Body of pancreas (tissue), 4 donors: ENCODE measurements around the gene FTH1. TPM values are rescaled to one million over a fixed set of nuclear protein-coding genes. Genes with fewer than 3 reads are reported as not detected.
A peak's percentile ranks its signal among the peaks of the same experiment; 100 is the strongest.

Experiments used
- ATAC-seq: fragments of 150-250 bp; one replicate; pipeline ENCODE4 v1.9.1; 2016
- DNase-seq, 4 donors: peaks; one replicate each; pipeline ENCODE4 v3.0.0-alpha.2; 2019
- H3K27ac ChIP-seq, 4 donors: fragments of 200-600 bp; sonication (generic); 1 replicate in 3 of 4; 2 replicates in 1 of 4; pipeline versions ENCODE4 v1.5.1 to v1.6.1; 2016 to 2019; ENCODE audit warnings: mild to moderate bottlenecking in 1 of 4, mixed read lengths in 1 of 4, moderate library complexity in 1 of 4
- H3K27me3 ChIP-seq, 2 donors: fragments of 200-600 bp; sonication (generic); one replicate each; pipeline ENCODE4 v1.6.0; 2016; ENCODE audit warnings: mild to moderate bottlenecking in 1 of 2
- H3K36me3 ChIP-seq, 2 donors: fragments of 200-600 bp; sonication (generic); replicated peaks in 1 of 2; 2 replicates each; pipeline ENCODE4 v1.5.1; 2016; ENCODE audit warnings: low read depth in 2 of 2; ENCODE audit not compliant: insufficient read depth in 1 of 2
- H3K4me1 ChIP-seq: fragments of 200-600 bp; sonication (generic); one replicate; pipeline ENCODE4 v1.6.0; 2016
- H3K4me3 ChIP-seq, 2 donors: fragments of 200-600 bp; sonication (generic); 1 replicate in 1 of 2; 2 replicates in 1 of 2; pipeline ENCODE4 v1.5.1; 2016 to 2019
- H3K9me3 ChIP-seq, 3 donors: fragments of 200-600 bp; sonication (generic); 1 replicate in 2 of 3; 2 replicates in 1 of 3; pipeline ENCODE4 v1.5.1; 2016
- CTCF ChIP-seq, 7 experiments: fragments of 450-650 bp in 4 of 7; fragments of 200-600 bp in 3 of 7; sonication (generic) in 3 of 7; IDR thresholded peaks; one replicate each; pipeline ENCODE4 v1.5.1; 2016 to 2019; ENCODE audit warnings: antibody characterized with exemption in 7 of 7
- POLR2A ChIP-seq, 3 donors: fragments of 450-650 bp; IDR thresholded peaks; one replicate each; pipeline ENCODE4 v1.6.1; 2016; ENCODE audit warnings: antibody characterized with exemption in 3 of 3, mild to moderate bottlenecking in 2 of 3
- WGBS, 2 donors: methylation state at CpG; one replicate each; pipeline ENCODE4 v1.1.5; 2017; 5-methylcytosine and 5-hydroxymethylcytosine counted together
- intact Hi-C: fragments of 100-400 bp; cut with DNase I; formaldehyde crosslinking; loops from one replicate; pipeline ENCODE4 v1.15.1; 2023
- total RNA-seq, 2 donors: library from RNA; depleted of rRNA; stranded (reverse); fragments of >200 nt; gene quantifications; one replicate each; pipeline ENCODE4 v1.1.0, GENCODE V29; 2016

The FTH1 gene
- 1,000 to 10,000 TPM; 1,333 to 1,363 TPM for total RNA-seq

GRCh38 chr11:61967116-61967923, at the start of gene FTH1:
FTH1 (minus strand) TSS chr11:61967634; CDS start chr11:61967425, 209 bp downstream.
- H3K9me3 ChIP-seq = no peaks in the 10 kb centered on the region
- H3K36me3 ChIP-seq = peaks cover 0 to 13% of the 10 kb centered on the region in 2 donors
- intact Hi-C loops = no loop called here
- ATAC-seq = peak; percentile 72
- H3K4me3 ChIP-seq = peak within 1 kb of the TSS; percentile 72 to 89
- WGBS, 2 donors = 0% methylated on average over 59 of the region's 93 CpGs; no CpG with 5 or more reads in 1 of the 2 donors
- DNase-seq = peak; percentile 94 to 96 (median 94)
- TF ChIP-seq CTCF (IDR thresholded peaks at IDR 0.05) (peak in 2 of 7 experiments; percentile 4 to 10), POLR2A (IDR thresholded peaks at IDR 0.05) (peak; percentile 100)
- peaks cover 75% of the 10 kb centered on the region for H3K4me1 ChIP-seq
- H3K27ac ChIP-seq = peak within 1 kb of the TSS; percentile 97 to 99 (median 98)
- no peaks in the 10 kb centered on the region for H3K27me3 ChIP-seq

- H3K27ac ChIP-seq = no peak overlapping the region
- no peak overlapping the region for H3K4me3 ChIP-seq
- TF ChIP-seq POLR2A (IDR thresholded peaks at IDR 0.05) (no peak), CTCF (IDR thresholded peaks at IDR 0.05) (no peak)
- H3K36me3 ChIP-seq = no peaks in the 10 kb centered on the region
- intact Hi-C loops = no loop called here
- DNase-seq (no peak), ATAC-seq (no peak)
- no peaks in the 10 kb centered on the region for H3K27me3 ChIP-seq
- H3K9me3 ChIP-seq = no peaks in the 10 kb centered on the region
- WGBS, 2 donors = 89 to 92% methylated on average over 7 of the region's 7 CpGs
- no peaks in the 10 kb centered on the region for H3K4me1 ChIP-seq
Measured at GRCh38 chr11:62015615-62016014, 48.2 kb upstream of the FTH1 start.

GRCh38 chr11:62013537-62014476, 46.4 kb upstream of the FTH1 start:
- H3K4me1 ChIP-seq = no peaks in the 10 kb centered on the region
- TF ChIP-seq CTCF (IDR thresholded peaks at IDR 0.05) (no peak), POLR2A (IDR thresholded peaks at IDR 0.05) (no peak)
- no peaks in the 10 kb centered on the region for H3K36me3 ChIP-seq
- DNase-seq (no peak), ATAC-seq (no peak)
- H3K27ac ChIP-seq = no peak overlapping the region
- intact Hi-C loops = no loop called here
- no peak overlapping the region for H3K4me3 ChIP-seq
- no peaks in the 10 kb centered on the region for H3K9me3 ChIP-seq
- no peaks in the 10 kb centered on the region for H3K27me3 ChIP-seq
- WGBS, 2 donors = 86 to 92% methylated on average over 15 of the region's 15 CpGs

DNA sequence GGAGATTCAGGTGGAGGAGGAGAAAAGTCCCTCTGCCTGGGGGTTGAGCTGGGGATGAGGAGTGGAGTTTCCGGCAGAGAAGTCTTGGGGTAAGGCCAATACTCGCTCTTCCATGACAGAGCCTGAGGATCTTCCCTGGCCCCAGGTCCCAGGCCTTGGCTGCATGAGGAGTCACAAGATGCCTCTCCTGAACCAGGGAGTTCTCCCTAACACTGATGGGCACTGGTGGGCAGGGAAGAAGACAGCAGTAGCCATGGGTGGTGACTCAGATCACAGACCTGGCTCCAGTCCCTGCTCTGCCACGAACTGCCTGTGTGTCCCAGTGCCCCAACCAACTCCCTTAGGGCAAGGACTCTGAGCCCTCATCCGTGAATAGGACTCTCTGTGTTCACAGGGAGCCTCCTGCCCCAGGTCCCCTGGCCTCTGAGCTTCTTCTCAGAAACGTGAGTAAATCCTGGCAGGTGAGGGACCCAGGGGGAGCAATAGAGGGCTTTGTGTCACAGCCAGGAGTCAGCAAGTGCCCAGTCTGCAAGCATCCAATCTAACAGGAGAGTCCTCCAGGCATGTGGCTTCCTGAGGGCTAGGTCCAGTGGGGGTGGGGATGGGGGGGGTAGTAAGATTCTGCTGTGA, 45.5 kb upstream of the FTH1 start:
- Histone ChIP-seq H3K9me3 (no peaks in the 10 kb centered on the region), H3K4me1 (no peaks in the 10 kb centered on the region), H3K27ac (no peak overlapping the region), H3K27me3 (no peaks in the 10 kb centered on the region), H3K36me3 (no peaks in the 10 kb centered on the region), H3K4me3 (no peak overlapping the region)
- DNase-seq = no peak
- no peak for TF ChIP-seq POLR2A (IDR thresholded peaks at IDR 0.05)
- TF ChIP-seq CTCF (IDR thresholded peaks at IDR 0.05) = no peak
- intact Hi-C loops = no loop called here
- 73 to 82% methylated on average over 3 to 5 of the region's 5 CpGs for WGBS, 2 donors
- ATAC-seq = no peak
